Neural crest cell (in vitro differentiated cells): ENCODE data around the gene SIPA1L3. TPM values are rescaled to one million over a fixed set of nuclear protein-coding genes. Genes with fewer than 3 reads are reported as not detected.

Experiments used
- DNase-seq: peaks from one replicate; pipeline ENCODE4 v3.0.0; 2021; ENCODE audit warnings: low read depth, mixed read lengths, low spot score
- H3K27ac Mint-ChIP-seq: one replicate; pipeline ENCODE4 v1.8.0; 2021; ENCODE audit warnings: mild to moderate bottlenecking, mixed read lengths; ENCODE audit not compliant: unreplicated experiment
- H3K27me3 Mint-ChIP-seq: 2 replicates; pipeline ENCODE4 v1.8.0; 2021; ENCODE audit warnings: low read depth, mild to moderate bottlenecking, mixed read lengths
- H3K36me3 Mint-ChIP-seq: 2 replicates; pipeline ENCODE4 v1.8.0; 2021; ENCODE audit warnings: low read depth, mild to moderate bottlenecking, mixed read lengths
- H3K4me1 Mint-ChIP-seq: 2 replicates; pipeline ENCODE4 v1.8.0; 2021; ENCODE audit warnings: mixed read lengths
- H3K4me3 Mint-ChIP-seq: one replicate; pipeline ENCODE4 v1.8.0; 2021; ENCODE audit warnings: mild to moderate bottlenecking, mixed read lengths
- H3K9me3 Mint-ChIP-seq: 2 replicates; pipeline ENCODE4 v1.8.0; 2021; ENCODE audit warnings: mixed read lengths
- CTCF ChIP-seq: fragments of 200-600 bp; sonication (generic); conservative IDR thresholded peaks from 2 replicates; pipeline ENCODE4 v1.5.0; 2021; ENCODE audit warnings: antibody characterized with exemption, mild to moderate bottlenecking
- total RNA-seq: library from RNA; stranded (reverse); gene quantifications from 2 replicates; pipeline ENCODE4 v1.2.1, GENCODE V29; 2021

SIPA1L3 gene
- total RNA-seq, 1 donor from 2014 or later, result 41.2 TPM

- Mint-ChIP-seq H3K27me3 (peaks cover 13% of the 10 kb centered on the region), H3K4me1 (peaks cover 29% of the 10 kb centered on the region), H3K36me3 (peaks cover 6% of the 10 kb centered on the region), H3K4me3 (peak overlapping the region; percentile 70), H3K27ac (no peak overlapping the region), H3K9me3 (no peaks in the 10 kb centered on the region)
- no peak for DNase-seq
- no peak for TF ChIP-seq CTCF
These were observed 307.1 kb downstream of the SIPA1L3 start for GRCh38 chr19:38213911-38214625.

GRCh38 chr19:38216785-38217641, 310.0 kb downstream of the SIPA1L3 start:
- TF ChIP-seq CTCF, result no peak
- no peaks in the 10 kb centered on the region for H3K9me3 Mint-ChIP-seq
- no peak overlapping the region for H3K4me3 Mint-ChIP-seq
- H3K27ac Mint-ChIP-seq, result no peak overlapping the region
- DNase-seq, result no peak
- peaks cover 4% of the 10 kb centered on the region for H3K27me3 Mint-ChIP-seq
- peaks cover 11% of the 10 kb centered on the region for H3K36me3 Mint-ChIP-seq
- peaks cover 13% of the 10 kb centered on the region for H3K4me1 Mint-ChIP-seq

- no peak overlapping the region for H3K27ac Mint-ChIP-seq
- peaks cover 15% of the 10 kb centered on the region for H3K36me3 Mint-ChIP-seq
- no peak for DNase-seq
- H3K4me3 Mint-ChIP-seq, result no peak overlapping the region
- H3K27me3 Mint-ChIP-seq, result peaks cover 4% of the 10 kb centered on the region
- no peak for TF ChIP-seq CTCF
- H3K4me1 Mint-ChIP-seq, result peaks cover 18% of the 10 kb centered on the region
- H3K9me3 Mint-ChIP-seq, result no peaks in the 10 kb centered on the region
These were observed 311.2 kb downstream of the SIPA1L3 start for GRCh38 chr19:38218204-38218603.

- no peak for TF ChIP-seq CTCF
- Mint-ChIP-seq H3K27me3 (no peaks in the 10 kb centered on the region), H3K4me1 (peaks cover 23% of the 10 kb centered on the region), H3K9me3 (no peaks in the 10 kb centered on the region), H3K27ac (peak overlapping the region; percentile 27), H3K36me3 (peaks cover 13% of the 10 kb centered on the region), H3K4me3 (no peak overlapping the region)
- no peak for DNase-seq
These were observed 312.2 kb downstream of the SIPA1L3 start for GRCh38 chr19:38219221-38219620.

- no peak for DNase-seq
- no peak for TF ChIP-seq CTCF
- Mint-ChIP-seq H3K36me3 (peaks cover 11% of the 10 kb centered on the region), H3K9me3 (no peaks in the 10 kb centered on the region), H3K4me3 (peak overlapping the region; percentile 54), H3K27me3 (peaks cover 3% of the 10 kb centered on the region), H3K27ac (no peak overlapping the region), H3K4me1 (peaks cover 28% of the 10 kb centered on the region)
These were observed 314.4 kb downstream of the SIPA1L3 start for GRCh38 chr19:38221421-38221820.
